HEK293 (cell line): ENCODE measurements around the gene CARMIL3.

ENCODE experiments used
- TCF7L2 ChIP-seq: IDR thresholded peaks from 2 replicates; pipeline ENCODE4 v1.6.1; 2011; ENCODE audit warnings: low read depth, mild to moderate bottlenecking, inconsistent platforms, low read length, moderate library complexity, borderline replicate concordance
- ZNF114 ChIP-seq: fragments of 450-650 bp; formaldehyde crosslinking; IDR thresholded peaks from 2 replicates; pipeline ENCODE4 v1.5.0; 2017; ENCODE audit warnings: missing biosample characterization, missing genetic modification characterization
- ZNF302 ChIP-seq: fragments of 450-650 bp; formaldehyde crosslinking; IDR thresholded peaks from 2 replicates; pipeline ENCODE4 v1.5.1; 2016; ENCODE audit warnings: missing biosample characterization, missing genetic modification characterization, low read depth
- ZNF544 ChIP-seq: fragments of 450-650 bp; formaldehyde crosslinking; IDR thresholded peaks from 2 replicates; pipeline ENCODE4 v1.5.0; 2017; ENCODE audit warnings: missing biosample characterization, missing genetic modification characterization
- TF ChIP-seq, protein P1 (sequence below): fragments of 450-650 bp; formaldehyde crosslinking; IDR thresholded peaks from 2 replicates; pipeline ENCODE4 v1.5.1; 2016; ENCODE audit warnings: missing biosample characterization, missing genetic modification characterization

- TF ChIP-seq ZNF302 (tag by site-specific recombination), result no peak
- TF ChIP-seq, protein P1, sequence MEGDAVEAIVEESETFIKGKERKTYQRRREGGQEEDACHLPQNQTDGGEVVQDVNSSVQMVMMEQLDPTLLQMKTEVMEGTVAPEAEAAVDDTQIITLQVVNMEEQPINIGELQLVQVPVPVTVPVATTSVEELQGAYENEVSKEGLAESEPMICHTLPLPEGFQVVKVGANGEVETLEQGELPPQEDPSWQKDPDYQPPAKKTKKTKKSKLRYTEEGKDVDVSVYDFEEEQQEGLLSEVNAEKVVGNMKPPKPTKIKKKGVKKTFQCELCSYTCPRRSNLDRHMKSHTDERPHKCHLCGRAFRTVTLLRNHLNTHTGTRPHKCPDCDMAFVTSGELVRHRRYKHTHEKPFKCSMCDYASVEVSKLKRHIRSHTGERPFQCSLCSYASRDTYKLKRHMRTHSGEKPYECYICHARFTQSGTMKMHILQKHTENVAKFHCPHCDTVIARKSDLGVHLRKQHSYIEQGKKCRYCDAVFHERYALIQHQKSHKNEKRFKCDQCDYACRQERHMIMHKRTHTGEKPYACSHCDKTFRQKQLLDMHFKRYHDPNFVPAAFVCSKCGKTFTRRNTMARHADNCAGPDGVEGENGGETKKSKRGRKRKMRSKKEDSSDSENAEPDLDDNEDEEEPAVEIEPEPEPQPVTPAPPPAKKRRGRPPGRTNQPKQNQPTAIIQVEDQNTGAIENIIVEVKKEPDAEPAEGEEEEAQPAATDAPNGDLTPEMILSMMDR, result no peak
- TF ChIP-seq ZNF544 (tag by site-specific recombination), result no peak
- no peak for TF ChIP-seq ZNF114
- TF ChIP-seq TCF7L2, result no peak
These were observed 11.1 kb upstream of the CARMIL3 start for GRCh38 chr14:24040692-24041091.
